Dorsolateral prefrontal cortex (tissue), 118 donors: ENCODE measurements around the gene GOLGA6L24. TPM values are rescaled to one million over a fixed set of nuclear protein-coding genes. Genes with fewer than 3 reads are reported as not detected.

Source experiments
- total RNA-seq, 120 experiments: library from RNA; stranded (reverse); gene quantifications; one replicate each; pipeline versions ENCODE4 v1.2.3 to v1.2.4, GENCODE V29; 2022

The GOLGA6L24 gene
- total RNA-seq, 120 experiments from 2014 or later = 0.17 to 0.26 TPM; not detected in 118

Other genes starting within 250 kb of the GOLGA6L24 start
- 100 to 1,000 TPM; 101 to 191 (median 141) TPM for gene HERC2, start 35.9 kb downstream of the GOLGA6L24 start, total RNA-seq
- under 1 TPM in 14 of 120 experiments, not detected in 106; 0.07 to 0.20 (median 0.14) TPM for gene GOLGA8F, start 20.6 kb upstream of the GOLGA6L24 start, total RNA-seq
- gene GOLGA8G, start 174.9 kb upstream of the GOLGA6L24 start, total RNA-seq = under 1 TPM in 8 of 120 experiments, not detected in 112; 0.07 to 0.33 (median 0.15) TPM
- under 1 TPM in 2 of 120 experiments, not detected in 118; 0.22 to 0.32 TPM for gene GOLGA6L25, start 195.5 kb upstream of the GOLGA6L24 start, total RNA-seq